Endodermal cell (in vitro differentiated cells): Measurements from ENCODE around the gene PRKCE. TPM values are rescaled to one million over a fixed set of nuclear protein-coding genes. Genes with fewer than 3 reads are reported as not detected.

Source experiments
- DNase-seq: peaks from one replicate; pipeline ENCODE4 v3.0.0-alpha.2; 2017
- H3K27ac ChIP-seq: 2 replicates; pipeline ENCODE4 v1.5.1; 2013; ENCODE audit warnings: mild to moderate bottlenecking, low read depth, low read length, moderate library complexity
- H3K27me3 ChIP-seq: 2 replicates; pipeline ENCODE4 v1.6.1; 2013; ENCODE audit warnings: mild to moderate bottlenecking, low read length, moderate library complexity; ENCODE audit not compliant: insufficient read depth, control insufficient read depth, poor library complexity, severe bottlenecking
- H3K36me3 ChIP-seq: 2 replicates; pipeline ENCODE4 v1.7.0; 2013; ENCODE audit warnings: mild to moderate bottlenecking, low read length, moderate library complexity; ENCODE audit not compliant: control insufficient read depth, insufficient read depth
- H3K4me1 ChIP-seq: one replicate; pipeline ENCODE4 v1.7.0; 2013; ENCODE audit warnings: low read length; ENCODE audit not compliant: control insufficient read depth, insufficient read depth
- H3K4me3 ChIP-seq: 2 replicates; pipeline ENCODE4 v1.5.1; 2013; ENCODE audit warnings: mild to moderate bottlenecking, low read length, moderate library complexity
- H3K9ac ChIP-seq: 2 replicates; pipeline ENCODE4 v1.6.1; 2013; ENCODE audit warnings: mild to moderate bottlenecking, low read length, moderate library complexity; ENCODE audit not compliant: poor library complexity, severe bottlenecking; ENCODE audit errors: extremely low read depth
- H3K9me3 ChIP-seq: 2 replicates; pipeline ENCODE4 v1.6.1; 2013; ENCODE audit warnings: mild to moderate bottlenecking, low read length, moderate library complexity; ENCODE audit not compliant: control insufficient read depth
- H3K27ac Mint-ChIP-seq: 2 replicates; pipeline ENCODE4 v1.8.0; 2020; ENCODE audit warnings: mixed read lengths
- H3K27me3 Mint-ChIP-seq: 2 replicates; pipeline ENCODE4 v1.8.0; 2021; ENCODE audit warnings: mild to moderate bottlenecking, mixed read lengths; ENCODE audit not compliant: insufficient read depth
- H3K36me3 Mint-ChIP-seq: 2 replicates; pipeline ENCODE4 v1.8.0; 2020; ENCODE audit warnings: low read depth, mixed read lengths
- H3K4me1 Mint-ChIP-seq: 2 replicates; pipeline ENCODE4 v1.8.0; 2020; ENCODE audit warnings: mixed read lengths
- H3K4me3 Mint-ChIP-seq: 2 replicates; pipeline ENCODE4 v1.8.0; 2020; ENCODE audit warnings: mild to moderate bottlenecking, moderate library complexity, mixed read lengths
- H3K9me3 Mint-ChIP-seq: 2 replicates; pipeline ENCODE4 v1.8.0; 2020; ENCODE audit warnings: mild to moderate bottlenecking, mixed read lengths
- CTCF ChIP-seq: fragments of 200-600 bp; sonication (generic); conservative IDR thresholded peaks from 2 replicates; pipeline ENCODE4 v1.5.0; 2021; ENCODE audit warnings: antibody characterized with exemption, mild to moderate bottlenecking
- WGBS, 2 experiments: methylation state at CpG; one replicate each; pipeline versions ENCODE4 v1.1.5 to v1.1.7; 2013; ENCODE audit warnings: missing lambda C conversion rate in 2 of 2, mixed read lengths in 1 of 2; ENCODE audit not compliant: insufficient coverage in 1 of 2, insufficient read length in 1 of 2; 5-methylcytosine and 5-hydroxymethylcytosine counted together
- total RNA-seq, 2 donors: library from RNA; stranded (reverse); fragmentation: NEBNext Ultra II Directional in 1 of 2; extraction: Animal tissue kit (Norgen Biotek cat#: 25700) in 1 of 2; gene quantifications; 2 replicates in 1 of 2; 3 replicates in 1 of 2; pipeline ENCODE4 v1.2.1, GENCODE V29; 2021

The PRKCE gene
- total RNA-seq, 2 donors from 2014 or later, result 1.4 to 1.7 TPM

- no peaks in the 10 kb centered on the region for H3K36me3 Mint-ChIP-seq
- no peak for TF ChIP-seq CTCF
- no peak overlapping the region for H3K4me3 Mint-ChIP-seq
- WGBS, 2 experiments, result 88 to 100% methylated on average over 5 to 7 of the region's 7 CpGs
- no peaks in the 10 kb centered on the region for H3K27me3 Mint-ChIP-seq
- no peak overlapping the region for H3K9ac ChIP-seq
- no peaks in the 10 kb centered on the region for H3K27me3 ChIP-seq
- no peak overlapping the region for H3K4me3 ChIP-seq
- H3K27ac Mint-ChIP-seq, result no peak overlapping the region
- no peak overlapping the region for H3K27ac ChIP-seq
- no peaks in the 10 kb centered on the region for H3K9me3 Mint-ChIP-seq
- no peaks in the 10 kb centered on the region for H3K9me3 ChIP-seq
- H3K36me3 ChIP-seq, result no peaks in the 10 kb centered on the region
- no peaks in the 10 kb centered on the region for H3K4me1 ChIP-seq
- DNase-seq, result peak; percentile 19
- H3K4me1 Mint-ChIP-seq, result no peaks in the 10 kb centered on the region
Observed at GRCh38 chr2:45984366-45984765, 332.9 kb downstream of the PRKCE start.

GRCh38 chr2:45984896-45985473, 333.5 kb downstream of the PRKCE start:
- H3K9ac ChIP-seq, result no peak overlapping the region
- DNase-seq, result peak; percentile 17
- no peak for TF ChIP-seq CTCF
- H3K27me3 Mint-ChIP-seq, result no peaks in the 10 kb centered on the region
- H3K36me3 ChIP-seq, result no peaks in the 10 kb centered on the region
- no peak overlapping the region for H3K4me3 Mint-ChIP-seq
- no peaks in the 10 kb centered on the region for H3K27me3 ChIP-seq
- H3K36me3 Mint-ChIP-seq, result no peaks in the 10 kb centered on the region
- H3K9me3 ChIP-seq, result no peaks in the 10 kb centered on the region
- no peak overlapping the region for H3K27ac ChIP-seq
- H3K4me1 ChIP-seq, result no peaks in the 10 kb centered on the region
- H3K27ac Mint-ChIP-seq, result no peak overlapping the region
- H3K4me3 ChIP-seq, result no peak overlapping the region
- 95 to 96% methylated on average over 10 to 13 of the region's 13 CpGs for WGBS, 2 experiments
- no peaks in the 10 kb centered on the region for H3K9me3 Mint-ChIP-seq
- no peaks in the 10 kb centered on the region for H3K4me1 Mint-ChIP-seq

GRCh38 chr2:45986509-45986908, 335.0 kb downstream of the PRKCE start:
- no peak overlapping the region for H3K27ac ChIP-seq
- Mint-ChIP-seq H3K36me3 (no peaks in the 10 kb centered on the region), H3K27ac (no peak overlapping the region), H3K27me3 (no peaks in the 10 kb centered on the region), H3K9me3 (no peaks in the 10 kb centered on the region), H3K4me1 (no peaks in the 10 kb centered on the region), H3K4me3 (no peak overlapping the region)
- TF ChIP-seq CTCF, result no peak
- 80 to 83% methylated on average over 1 to 5 of the region's 5 CpGs for WGBS, 2 experiments
- no peaks in the 10 kb centered on the region for H3K9me3 ChIP-seq
- no peaks in the 10 kb centered on the region for H3K36me3 ChIP-seq
- no peaks in the 10 kb centered on the region for H3K4me1 ChIP-seq
- no peak overlapping the region for H3K9ac ChIP-seq
- peak; percentile 36 for DNase-seq
- no peaks in the 10 kb centered on the region for H3K27me3 ChIP-seq
- no peak overlapping the region for H3K4me3 ChIP-seq
